GM18867 (cell line): Measurements from ENCODE around the gene VCAN.
A peak's percentile ranks its signal among the peaks of the same experiment; 100 is the strongest.

Source experiments
- ATAC-seq: cut with Tn5 transposase; IDR thresholded peaks from one replicate; pipeline ENCODE4 v1.9.1; 2021; ENCODE audit warnings: mild to moderate bottlenecking, moderate library complexity; ENCODE audit not compliant: unreplicated experiment

The VCAN gene

GRCh38 chr5:83527722-83528438, 56.3 kb downstream of the VCAN start:
- ATAC-seq = no peak

- no peak for ATAC-seq
Measured at GRCh38 chr5:83528439-83528769, 56.9 kb downstream of the VCAN start.

GRCh38 chr5:83530193-83530592, 58.6 kb downstream of the VCAN start:
- ATAC-seq = no peak

- ATAC-seq = no peak
Measured at GRCh38 chr5:83531661-83532060, 60.1 kb downstream of the VCAN start.

GRCh38 chr5:83538786-83539462, 67.4 kb downstream of the VCAN start:
- ATAC-seq = peak; percentile 94

- ATAC-seq = no peak
Measured at GRCh38 chr5:83539463-83539790, 67.9 kb downstream of the VCAN start.

GRCh38 chr5:83540105-83540504, 68.6 kb downstream of the VCAN start:
- ATAC-seq = no peak

- no peak for ATAC-seq
Measured at GRCh38 chr5:83540783-83541182, 69.2 kb downstream of the VCAN start.

- ATAC-seq = no peak
Measured at GRCh38 chr5:83542839-83543238, 71.3 kb downstream of the VCAN start.

- no peak for ATAC-seq
Measured at GRCh38 chr5:83543898-83544297, 72.4 kb downstream of the VCAN start.

GRCh38 chr5:83547161-83547560, 75.6 kb downstream of the VCAN start:
- no peak for ATAC-seq

GRCh38 chr5:83547889-83548288, 76.3 kb downstream of the VCAN start:
- no peak for ATAC-seq

- no peak for ATAC-seq
Measured at GRCh38 chr5:83548581-83548980, 77.0 kb downstream of the VCAN start.

- ATAC-seq = no peak
Measured at GRCh38 chr5:83549076-83549475, 77.5 kb downstream of the VCAN start.

- ATAC-seq = no peak
Measured at GRCh38 chr5:83549674-83550073, 78.1 kb downstream of the VCAN start.

GRCh38 chr5:83551821-83552220, 80.3 kb downstream of the VCAN start:
- ATAC-seq = no peak

- ATAC-seq = no peak
Measured at GRCh38 chr5:83552275-83552674, 80.7 kb downstream of the VCAN start.

GRCh38 chr5:83553000-83553486, 81.5 kb downstream of the VCAN start:
- ATAC-seq = no peak

GRCh38 chr5:83554133-83554532, 82.6 kb downstream of the VCAN start:
- ATAC-seq = no peak

GRCh38 chr5:83554686-83555085, 83.1 kb downstream of the VCAN start:
- ATAC-seq = no peak

- no peak for ATAC-seq
Measured at GRCh38 chr5:83555263-83555662, 83.7 kb downstream of the VCAN start.

GRCh38 chr5:83556190-83556589, 84.6 kb downstream of the VCAN start:
- ATAC-seq = peak; percentile 84
